Activated T-helper 2 cell treated with anti-CD3 and anti-CD28 coated beads, Interferon-gamma antibody, Interleukin-2, Interleukin-4, amounts not matched to agents 10 μg/mL and 5 μg/mL and 100 μg/mL, durations not matched to agents 14 hours and 24 hours and 36 hours (primary cell): ENCODE results near the gene ELOA. TPM values are rescaled to one million over a fixed set of nuclear protein-coding genes. Genes with fewer than 3 reads are reported as not detected.
"Not testable (repeated sequence)": the region's sequence is repeated elsewhere in the genome, so short reads cannot be mapped to it uniquely, and the experiment has no call there.

Experiments used
- DNase-seq: peaks from one replicate; pipeline ENCODE4 v3.0.0; 2021; ENCODE audit warnings: low spot score
- H3K27ac Mint-ChIP-seq: one replicate; pipeline ENCODE4 v1.8.0; 2021; ENCODE audit warnings: mixed read lengths
- H3K27me3 Mint-ChIP-seq: one replicate; pipeline ENCODE4 v1.8.0; 2021; ENCODE audit warnings: low read depth, mixed read lengths
- H3K36me3 Mint-ChIP-seq: one replicate; pipeline ENCODE4 v1.8.0; 2021; ENCODE audit warnings: low read depth, mixed read lengths
- H3K4me1 Mint-ChIP-seq: one replicate; pipeline ENCODE4 v1.8.0; 2021; ENCODE audit warnings: low read depth, mixed read lengths
- H3K4me3 Mint-ChIP-seq: one replicate; pipeline ENCODE4 v1.8.0; 2021; ENCODE audit warnings: low read depth, mild to moderate bottlenecking, moderate library complexity, mixed read lengths
- H3K9me3 Mint-ChIP-seq: one replicate; pipeline ENCODE4 v1.8.0; 2021; ENCODE audit warnings: mixed read lengths
- intact Hi-C: fragments of 100-400 bp; cut with micrococcal nuclease; formaldehyde crosslinking; loops from one replicate; pipeline ENCODE4 v1.15.1; 2023
- total RNA-seq: library from RNA; stranded (reverse); gene quantifications from 2 replicates; pipeline ENCODE4 v1.2.3, GENCODE V29; 2022

Gene ELOA
- total RNA-seq, 1 donor from 2014 or later, result 45.5 TPM

- intact Hi-C loops, result loop anchor here (10.0 kb wide), 1 partner anchor 173 kb away; no protein-coding TSS in a partner anchor
- Mint-ChIP-seq H3K9me3 (no peaks in the 10 kb centered on the region), H3K27ac (peak overlapping the region; percentile 21), H3K4me3 (peak overlapping the region; percentile 62), H3K36me3 (peaks cover 26% of the 10 kb centered on the region), H3K4me1 (peaks cover 11% of the 10 kb centered on the region), H3K27me3 (no peaks in the 10 kb centered on the region)
- DNase-seq, result no peak
Observed at GRCh38 chr1:23801876-23802275, 58.6 kb downstream of the ELOA start.

DNA sequence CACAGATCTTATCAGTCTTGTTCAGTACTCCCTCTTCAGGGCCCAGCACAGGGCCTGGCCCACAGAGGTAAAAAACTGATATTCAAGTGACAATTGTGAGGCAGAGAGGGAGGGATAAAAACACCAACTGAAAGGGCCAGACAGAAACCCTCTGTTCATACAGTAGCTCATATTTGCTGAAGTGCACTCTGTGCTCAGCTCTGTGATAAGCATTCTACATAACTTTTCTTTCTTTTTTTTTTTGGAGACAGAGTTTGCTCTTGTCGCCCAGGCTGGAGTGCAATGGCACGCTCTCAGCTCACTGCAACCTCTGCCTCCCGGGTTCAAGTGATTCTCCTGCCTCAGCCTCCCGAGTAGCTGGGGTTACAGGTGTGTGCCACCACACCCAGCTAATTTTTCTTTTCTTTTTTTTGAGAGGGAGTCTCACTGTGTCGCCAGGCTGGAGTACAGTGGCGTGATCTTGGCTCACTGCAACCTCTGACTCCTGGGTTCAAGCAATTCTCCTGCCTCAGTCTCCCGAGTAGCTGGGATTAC lies 59.6 kb downstream of the ELOA start:
- not testable (repeated sequence) for H3K27ac Mint-ChIP-seq
- intact Hi-C loops, result loop anchor here (10.0 kb wide), 1 partner anchor 172 kb away; no protein-coding TSS in a partner anchor

GRCh38 chr1:23803674-23804073 lies 60.4 kb downstream of the ELOA start:
- DNase-seq, result no peak
- intact Hi-C loops, result loop anchor here (10.0 kb wide), 1 partner anchor 171 kb away; no protein-coding TSS in a partner anchor
- H3K4me3 Mint-ChIP-seq, result no peak overlapping the region
- H3K27me3 Mint-ChIP-seq, result no peaks in the 10 kb centered on the region
- peaks cover 16% of the 10 kb centered on the region for H3K36me3 Mint-ChIP-seq
- peaks cover 12% of the 10 kb centered on the region for H3K4me1 Mint-ChIP-seq
- H3K9me3 Mint-ChIP-seq, result no peaks in the 10 kb centered on the region
- peak overlapping the region; percentile 24 for H3K27ac Mint-ChIP-seq

More for the DNA sequence above, 59.6 kb downstream of the ELOA start:
- H3K9me3 Mint-ChIP-seq, H3K27me3 Mint-ChIP-seq, H3K4me3 Mint-ChIP-seq, DNase-seq: not testable (repeated sequence)
- Mint-ChIP-seq H3K4me1 (peaks cover 12% of the 10 kb centered on the region), H3K36me3 (peaks cover 20% of the 10 kb centered on the region)

GRCh38 chr1:23804183-23804835 lies 61.0 kb downstream of the ELOA start:
- Mint-ChIP-seq H3K27ac (no peak overlapping the region), H3K4me1 (peaks cover 9% of the 10 kb centered on the region), H3K27me3 (no peaks in the 10 kb centered on the region), H3K4me3 (no peak overlapping the region), H3K36me3 (peaks cover 13% of the 10 kb centered on the region), H3K9me3 (no peaks in the 10 kb centered on the region)
- DNase-seq, result no peak
- intact Hi-C loops, result loop anchor here (10.0 kb wide), 1 partner anchor 170 kb away; no protein-coding TSS in a partner anchor

DNA sequence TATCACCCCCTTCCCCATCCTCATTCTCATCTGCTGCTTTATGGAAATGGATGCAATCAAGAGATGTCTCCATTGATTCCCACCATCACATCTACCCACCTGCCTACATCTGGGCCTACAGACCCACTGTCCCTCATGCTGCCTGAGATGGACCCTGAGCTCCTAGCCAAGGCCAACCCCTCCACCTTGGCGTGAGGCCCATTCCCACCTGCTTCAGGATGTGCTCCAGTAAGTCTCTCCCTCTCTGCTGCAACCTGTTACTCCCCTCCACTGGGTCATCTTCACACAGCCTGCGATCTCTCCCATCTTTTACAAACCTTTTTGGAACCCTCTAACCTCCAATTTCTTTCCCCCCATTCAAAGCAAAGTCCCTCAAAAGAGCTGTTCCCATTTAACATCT lies 61.8 kb downstream of the ELOA start:
- H3K4me3 Mint-ChIP-seq, result no peak overlapping the region
- H3K27me3 Mint-ChIP-seq, result no peaks in the 10 kb centered on the region
- intact Hi-C loops, result loop anchor here (10.0 kb wide), 1 partner anchor 170 kb away; no protein-coding TSS in a partner anchor
- H3K27ac Mint-ChIP-seq, result no peak overlapping the region
- no peak for DNase-seq
- H3K9me3 Mint-ChIP-seq, result no peaks in the 10 kb centered on the region
- peaks cover 8% of the 10 kb centered on the region for H3K4me1 Mint-ChIP-seq
- H3K36me3 Mint-ChIP-seq, result peaks cover 9% of the 10 kb centered on the region

GRCh38 chr1:23806280-23806679 lies 63.0 kb downstream of the ELOA start:
- intact Hi-C loops, result loop anchor here (10.0 kb wide), 1 partner anchor 169 kb away; no protein-coding TSS in a partner anchor
- Mint-ChIP-seq H3K4me3 (no peak overlapping the region), H3K27ac (no peak overlapping the region), H3K27me3 (no peaks in the 10 kb centered on the region), H3K36me3 (peaks cover 14% of the 10 kb centered on the region), H3K9me3 (no peaks in the 10 kb centered on the region), H3K4me1 (peaks cover 7% of the 10 kb centered on the region)
- DNase-seq, result no peak

DNA sequence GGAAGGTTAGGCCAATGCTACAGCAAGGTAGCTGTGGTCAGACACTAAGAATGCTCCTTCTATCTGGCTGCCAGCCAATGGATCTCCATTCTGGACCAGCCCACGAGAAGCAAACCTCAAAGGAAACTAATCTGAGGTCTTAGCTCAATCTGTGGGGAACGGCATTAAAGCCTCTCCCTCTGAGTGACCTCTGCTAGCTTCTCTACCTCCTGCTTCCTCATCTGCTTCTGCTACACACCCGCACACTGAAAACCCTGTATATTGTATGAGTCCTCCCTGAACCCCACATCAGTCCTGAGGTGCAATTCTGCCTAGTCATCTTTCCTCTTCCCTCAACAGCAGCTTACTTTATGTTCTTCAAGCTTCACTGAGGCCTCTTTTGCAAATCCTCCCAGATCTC lies 64.2 kb downstream of the ELOA start:
- no peak for DNase-seq
- Mint-ChIP-seq H3K4me1 (peaks cover 3% of the 10 kb centered on the region), H3K27me3 (no peaks in the 10 kb centered on the region), H3K27ac (no peak overlapping the region), H3K9me3 (no peaks in the 10 kb centered on the region), H3K36me3 (peaks cover 17% of the 10 kb centered on the region), H3K4me3 (no peak overlapping the region)
- intact Hi-C loops, result loop anchor here (10.0 kb wide), 1 partner anchor 167 kb away; no protein-coding TSS in a partner anchor

DNA sequence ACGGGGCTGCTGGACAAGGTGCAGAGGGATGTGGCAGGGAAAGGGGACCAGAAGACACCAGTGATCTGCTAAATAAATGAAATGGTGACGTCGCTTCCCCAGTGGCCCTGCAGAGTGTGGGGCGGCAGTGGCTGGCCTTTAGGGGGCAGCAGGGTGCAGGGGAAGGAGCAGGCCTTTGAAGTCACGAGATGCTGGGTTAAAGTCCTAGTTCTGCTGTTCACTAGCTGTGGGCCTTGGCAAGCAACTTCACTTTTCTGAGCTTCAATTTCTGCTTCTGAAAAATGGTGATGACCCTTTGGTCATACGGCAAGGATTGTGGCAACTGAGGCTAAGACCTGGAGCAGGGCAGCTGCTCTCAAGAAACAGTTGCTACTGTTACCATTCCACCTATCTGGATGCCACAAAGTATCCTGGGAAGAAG lies 66.5 kb downstream of the ELOA start:
- peak; percentile 75 for DNase-seq
- Mint-ChIP-seq H3K4me1 (peaks cover 3% of the 10 kb centered on the region), H3K27me3 (no peaks in the 10 kb centered on the region), H3K9me3 (no peaks in the 10 kb centered on the region), H3K4me3 (no peak overlapping the region), H3K36me3 (peaks cover 15% of the 10 kb centered on the region), H3K27ac (no peak overlapping the region)
- intact Hi-C loops, result loop anchor here (1.0 to 10.0 kb wide), 4 partner anchors 59 to 219 kb away; partner anchors contain the start of gene FUCA1

GRCh38 chr1:23810818-23811540 lies 67.7 kb downstream of the ELOA start:
- H3K4me3 Mint-ChIP-seq, result no peak overlapping the region
- no peaks in the 10 kb centered on the region for H3K9me3 Mint-ChIP-seq
- peaks cover 17% of the 10 kb centered on the region for H3K36me3 Mint-ChIP-seq
- no peaks in the 10 kb centered on the region for H3K27me3 Mint-ChIP-seq
- H3K4me1 Mint-ChIP-seq, result peaks cover 3% of the 10 kb centered on the region
- intact Hi-C loops, result loop anchor here (1.0 kb wide), 1 partner anchor 106 kb away; no protein-coding TSS in a partner anchor
- no peak overlapping the region for H3K27ac Mint-ChIP-seq
- DNase-seq, result peak; percentile 53

Other genes with a start within 250 kb of the ELOA start
- gene E2F2, start 212.2 kb upstream of the ELOA start, total RNA-seq, result 17.2 and 18.6 TPM in 2 replicates
- 24.7 and 26.9 TPM in 2 replicates for gene ID3, start 184.0 kb upstream of the ELOA start, total RNA-seq
- 1,169 and 1,221 TPM in 2 replicates for gene RPL11, start 51.7 kb upstream of the ELOA start, total RNA-seq
- gene PITHD1, start 34.9 kb downstream of the ELOA start, total RNA-seq, result 71.4 and 72.7 TPM in 2 replicates
- gene LYPLA2, start 47.7 kb downstream of the ELOA start, total RNA-seq, result 86.4 and 88.4 TPM in 2 replicates
- gene GALE, start 57.3 kb downstream of the ELOA start, total RNA-seq, result 57.8 and 62.1 TPM in 2 replicates
- 22.8 and 25.9 TPM in 2 replicates for gene HMGCL, start 82.0 kb downstream of the ELOA start, total RNA-seq
- 3.3 and 4.0 TPM in 2 replicates for gene FUCA1, start 124.8 kb downstream of the ELOA start, total RNA-seq
- gene CNR2, start 169.9 kb downstream of the ELOA start, total RNA-seq, result 0.05 and 0.07 TPM in 2 replicates
- gene PNRC2, start 216.4 kb downstream of the ELOA start, total RNA-seq, result 111 and 137 TPM in 2 replicates
- 213 and 217 TPM in 2 replicates for gene SRSF10, start 236.9 kb downstream of the ELOA start, total RNA-seq